ENCODE data around the gene ZNF516.

GRCh38 chr18:76522551-76522950, 27.5 kb upstream of the ZNF516 start:
- TF ChIP-seq EP300 (IDR thresholded peaks at IDR 0.05) (no peak), CTCF (IDR thresholded peaks at IDR 0.05) (no peak)
